ENCODE data around the gene AAMP. TPM values are rescaled to one million over a fixed set of nuclear protein-coding genes. Genes with fewer than 3 reads are reported as not detected.

The AAMP gene
- total RNA-seq, 1 donor from 2014 or later, result 39.6 TPM

DNA sequence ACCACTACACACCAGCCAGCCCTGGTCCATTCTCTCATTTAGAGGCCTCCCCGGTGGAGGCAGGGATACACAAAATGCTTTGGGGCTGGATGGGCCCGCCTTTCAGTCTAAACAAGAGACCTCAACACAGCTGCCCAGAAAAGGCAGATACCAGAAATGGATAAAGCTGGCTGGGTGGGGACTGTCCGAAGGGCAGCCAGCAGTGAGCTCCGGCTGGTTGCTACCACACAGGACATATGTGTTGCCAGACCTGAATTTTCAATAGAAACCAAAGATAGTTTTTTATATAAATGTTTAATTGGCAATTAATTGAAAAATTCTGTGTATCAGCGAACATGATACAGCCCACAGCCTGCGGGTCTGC lies 7.7 kb downstream of the AAMP start:
- H3K4me1 Mint-ChIP-seq (ENCODE audit: low read depth), result peaks cover 31% of the 10 kb centered on the region
- H3K36me3 Mint-ChIP-seq (ENCODE audit: low read depth), result peaks cover 10% of the 10 kb centered on the region
- H3K4me3 Mint-ChIP-seq (ENCODE audit: unreplicated experiment), result no peak overlapping the region
- TF ChIP-seq, protein P1, sequence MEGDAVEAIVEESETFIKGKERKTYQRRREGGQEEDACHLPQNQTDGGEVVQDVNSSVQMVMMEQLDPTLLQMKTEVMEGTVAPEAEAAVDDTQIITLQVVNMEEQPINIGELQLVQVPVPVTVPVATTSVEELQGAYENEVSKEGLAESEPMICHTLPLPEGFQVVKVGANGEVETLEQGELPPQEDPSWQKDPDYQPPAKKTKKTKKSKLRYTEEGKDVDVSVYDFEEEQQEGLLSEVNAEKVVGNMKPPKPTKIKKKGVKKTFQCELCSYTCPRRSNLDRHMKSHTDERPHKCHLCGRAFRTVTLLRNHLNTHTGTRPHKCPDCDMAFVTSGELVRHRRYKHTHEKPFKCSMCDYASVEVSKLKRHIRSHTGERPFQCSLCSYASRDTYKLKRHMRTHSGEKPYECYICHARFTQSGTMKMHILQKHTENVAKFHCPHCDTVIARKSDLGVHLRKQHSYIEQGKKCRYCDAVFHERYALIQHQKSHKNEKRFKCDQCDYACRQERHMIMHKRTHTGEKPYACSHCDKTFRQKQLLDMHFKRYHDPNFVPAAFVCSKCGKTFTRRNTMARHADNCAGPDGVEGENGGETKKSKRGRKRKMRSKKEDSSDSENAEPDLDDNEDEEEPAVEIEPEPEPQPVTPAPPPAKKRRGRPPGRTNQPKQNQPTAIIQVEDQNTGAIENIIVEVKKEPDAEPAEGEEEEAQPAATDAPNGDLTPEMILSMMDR (IDR thresholded peaks at IDR 0.05), result no peak
- no peak overlapping the region for H3K27ac Mint-ChIP-seq (ENCODE audit: unreplicated experiment)
- no peaks in the 10 kb centered on the region for H3K27me3 Mint-ChIP-seq (ENCODE audit: low read depth)
- DNase-seq (ENCODE audit: low spot score), result no peak
- no peaks in the 10 kb centered on the region for H3K9me3 Mint-ChIP-seq (ENCODE audit: low read depth)

DNA sequence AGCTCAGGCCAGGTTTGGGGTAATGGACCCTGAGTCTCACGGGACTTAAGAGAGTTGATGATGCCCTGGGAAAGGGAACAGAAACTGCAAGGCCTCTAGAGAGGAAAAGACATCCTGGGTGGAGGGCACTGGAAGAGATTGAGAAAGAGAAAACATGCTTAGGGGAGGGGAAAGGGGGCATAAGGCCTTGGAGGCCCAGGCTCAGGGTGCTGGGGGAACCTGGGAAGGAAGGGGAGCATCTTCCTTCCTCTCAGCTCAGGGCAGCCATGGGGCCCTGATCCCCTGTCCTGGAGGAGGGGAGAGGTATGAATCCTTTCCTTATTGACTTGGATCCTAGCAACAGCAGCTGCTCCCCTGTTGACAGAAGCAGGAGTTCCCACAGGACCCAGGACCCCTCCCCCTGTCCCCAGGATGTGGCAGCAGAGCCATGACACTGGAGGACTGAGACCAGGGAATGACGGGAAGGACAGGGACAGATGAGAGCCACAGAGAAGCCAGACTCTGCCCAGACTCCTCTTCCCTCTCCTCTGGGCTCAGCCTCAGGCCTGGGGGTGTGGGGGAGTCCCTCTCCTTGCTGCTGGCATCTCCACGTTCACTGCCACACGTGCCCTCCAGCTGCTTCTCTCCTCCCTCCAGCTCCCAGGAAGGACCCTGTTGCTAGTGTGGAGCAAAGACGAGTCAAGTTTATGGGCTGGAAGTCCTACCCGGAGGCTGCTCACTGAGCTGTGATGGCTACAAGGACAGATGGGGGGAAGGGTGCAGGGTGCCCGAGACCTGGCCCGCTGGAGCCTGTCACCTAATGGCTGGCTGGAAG lies 8.3 kb downstream of the AAMP start:
- Mint-ChIP-seq H3K27me3 (ENCODE audit: low read depth) (no peaks in the 10 kb centered on the region), H3K4me1 (ENCODE audit: low read depth) (peaks cover 31% of the 10 kb centered on the region), H3K4me3 (ENCODE audit: unreplicated experiment) (no peak overlapping the region), H3K9me3 (ENCODE audit: low read depth) (no peaks in the 10 kb centered on the region), H3K27ac (ENCODE audit: unreplicated experiment) (peak overlapping the region; percentile 80), H3K36me3 (ENCODE audit: low read depth) (peaks cover 7% of the 10 kb centered on the region)
- TF ChIP-seq, protein P1 (IDR thresholded peaks at IDR 0.05), result no peak
- peak; percentile 53 for DNase-seq (ENCODE audit: low spot score)

DNA sequence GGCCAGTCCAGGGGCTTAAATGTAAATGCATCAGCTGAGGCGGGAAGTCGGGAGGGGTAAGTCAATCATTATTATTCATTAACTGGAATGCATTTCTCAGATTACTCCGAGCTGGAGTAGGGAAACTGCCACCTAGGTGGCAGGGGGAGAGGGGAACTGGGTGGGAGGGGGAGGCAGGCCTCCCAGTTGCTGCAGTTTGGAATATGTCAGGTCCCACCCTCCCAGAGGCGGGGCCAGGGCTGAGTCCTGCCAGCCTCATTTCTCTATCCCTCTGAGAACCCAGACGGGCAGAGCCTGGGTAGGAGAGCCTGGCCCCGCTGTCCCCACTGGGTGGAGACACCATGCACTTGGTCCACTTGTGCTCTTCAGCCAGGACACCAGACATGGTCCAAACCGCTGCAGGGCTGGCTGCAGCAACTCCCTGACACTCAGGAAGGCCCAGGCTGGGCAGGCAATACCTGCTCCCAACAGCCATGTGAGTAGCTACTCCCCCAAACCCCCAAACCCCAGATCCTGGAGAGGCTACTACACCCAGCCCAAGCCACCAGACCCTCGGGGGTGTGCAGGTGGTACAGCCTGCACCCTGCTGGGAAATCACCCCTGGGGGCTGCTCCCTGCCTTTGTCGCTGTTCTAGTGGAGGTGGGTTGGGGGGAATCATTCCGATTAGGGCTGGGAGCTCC lies 9.1 kb downstream of the AAMP start, which contains the start of gene GPBAR1:
Gene GPBAR1, plus strand, starts transcription at position 274 of the 681 bp plus-strand sequence. CDS start 1,710 bp downstream, outside the sequence.
- peaks cover 8% of the 10 kb centered on the region for H3K36me3 Mint-ChIP-seq (ENCODE audit: low read depth)
- H3K27ac Mint-ChIP-seq (ENCODE audit: unreplicated experiment), result peak within 1 kb of the TSS; percentile 94
- no peaks in the 10 kb centered on the region for H3K27me3 Mint-ChIP-seq (ENCODE audit: low read depth)
- DNase-seq (ENCODE audit: low spot score), result peak; percentile 86
- H3K4me3 Mint-ChIP-seq (ENCODE audit: unreplicated experiment), result no peak within 1 kb of the TSS
- TF ChIP-seq, protein P1 (IDR thresholded peaks at IDR 0.05), result peak; percentile 37
- no peaks in the 10 kb centered on the region for H3K9me3 Mint-ChIP-seq (ENCODE audit: low read depth)
- peaks cover 31% of the 10 kb centered on the region for H3K4me1 Mint-ChIP-seq (ENCODE audit: low read depth)

DNA sequence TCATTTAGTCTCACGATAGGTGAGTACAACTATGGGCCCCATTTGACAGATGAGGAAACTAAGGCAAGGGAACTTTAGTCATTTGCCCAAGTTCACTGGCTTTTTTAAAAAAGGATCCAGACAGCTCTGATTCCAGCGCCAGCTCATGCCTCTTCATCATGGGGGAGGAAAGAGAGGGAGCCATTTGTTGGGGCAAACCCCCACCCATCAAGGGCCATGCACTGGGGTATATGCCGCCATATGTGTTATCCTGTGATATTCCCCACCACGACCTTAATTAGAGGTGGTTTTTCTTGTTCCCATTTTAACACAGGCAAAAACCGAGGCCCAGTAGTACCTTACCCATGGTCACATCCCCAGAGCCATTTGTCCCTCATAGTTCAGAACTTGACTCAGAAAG lies 9.8 kb downstream of the AAMP start:
- Mint-ChIP-seq H3K4me3 (ENCODE audit: unreplicated experiment) (no peak overlapping the region), H3K27ac (ENCODE audit: unreplicated experiment) (peak overlapping the region; percentile 27), H3K9me3 (ENCODE audit: low read depth) (no peaks in the 10 kb centered on the region), H3K27me3 (ENCODE audit: low read depth) (no peaks in the 10 kb centered on the region), H3K4me1 (ENCODE audit: low read depth) (peaks cover 31% of the 10 kb centered on the region), H3K36me3 (ENCODE audit: low read depth) (peaks cover 11% of the 10 kb centered on the region)
- TF ChIP-seq, protein P1 (IDR thresholded peaks at IDR 0.05), result no peak
- no peak for DNase-seq (ENCODE audit: low spot score)

DNA sequence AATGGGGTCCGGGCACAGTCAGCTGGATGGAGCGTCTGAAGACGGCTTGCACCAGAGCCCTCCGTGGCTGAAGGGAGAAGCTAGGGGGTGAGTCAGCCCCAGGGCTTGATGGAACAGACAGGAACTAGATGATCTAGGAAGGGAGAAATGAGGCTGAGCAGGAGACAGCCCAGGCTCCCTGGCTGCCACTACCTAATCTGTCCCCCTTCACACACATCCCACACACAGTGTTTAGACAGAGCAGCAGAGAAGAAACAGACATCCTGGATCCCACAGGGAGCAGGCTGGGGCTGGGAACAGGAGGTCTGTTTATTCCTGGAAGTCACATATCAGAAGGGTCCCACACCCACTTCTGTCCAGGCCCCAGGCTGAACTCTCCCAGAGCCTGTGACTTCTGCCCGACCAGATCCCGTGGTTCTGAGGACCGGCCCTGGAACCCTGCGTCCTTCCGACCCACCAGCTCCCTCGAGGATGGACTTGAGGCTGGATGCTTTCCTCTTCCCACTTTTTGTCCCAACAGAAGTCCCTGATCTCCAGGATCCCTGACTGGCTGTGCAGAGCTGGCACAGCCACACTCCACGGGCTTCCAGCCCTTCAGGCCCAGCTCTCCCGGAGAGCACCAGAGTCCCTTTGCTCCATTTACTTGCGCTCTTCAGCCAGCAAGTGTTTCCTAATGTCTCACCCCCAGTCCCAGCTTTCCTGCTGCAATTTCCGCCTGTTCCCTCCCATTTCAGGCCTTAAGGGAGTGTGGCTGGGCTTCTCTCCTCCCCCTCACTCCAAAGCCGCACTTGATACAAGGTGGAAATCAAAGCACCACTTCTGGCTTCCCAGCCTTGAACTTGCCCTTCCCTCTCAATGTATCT lies 10.6 kb downstream of the AAMP start:
- Mint-ChIP-seq H3K36me3 (ENCODE audit: low read depth) (peaks cover 14% of the 10 kb centered on the region), H3K4me3 (ENCODE audit: unreplicated experiment) (no peak overlapping the region), H3K27me3 (ENCODE audit: low read depth) (no peaks in the 10 kb centered on the region), H3K4me1 (ENCODE audit: low read depth) (peaks cover 31% of the 10 kb centered on the region), H3K9me3 (ENCODE audit: low read depth) (no peaks in the 10 kb centered on the region), H3K27ac (ENCODE audit: unreplicated experiment) (peak overlapping the region; percentile 94)
- TF ChIP-seq, protein P1 (IDR thresholded peaks at IDR 0.05), result no peak
- peak; percentile 53 for DNase-seq (ENCODE audit: low spot score)
